A549 (cell line): Measurements from ENCODE around the gene GPR142. TPM values are rescaled to one million over a fixed set of nuclear protein-coding genes. Genes with fewer than 3 reads are reported as not detected.

ENCODE experiments used
- ATAC-seq, 2 experiments: fragments of 200-7000 bp in 1 of 2; fragments of >200 bp in 1 of 2; cut with Nextera tagmentation in 1 of 2; cut with Tn5 transposase in 1 of 2; 3 replicates each; pipeline versions ENCODE4 v1.8.0 to v1.9.1; 2018 to 2020; ENCODE audit warnings: mild to moderate bottlenecking in 1 of 2, moderate library complexity in 1 of 2
- CTCF ChIA-PET: fragments of 300-600 bp; sonication (Branson Sonifier 250); formaldehyde crosslinking; extraction: SDS; loops from one replicate; lab custom pipeline; 2021; ENCODE audit warnings: antibody characterized with exemption, inconsistent platforms; lab: Yijun Ruan, JAX
- POLR2A ChIA-PET: fragments of 350-600 bp; formaldehyde crosslinking; extraction: SDS; loops from one replicate; lab custom pipeline; 2021; ENCODE audit warnings: antibody characterized with exemption, inconsistent platforms; lab: Yijun Ruan, JAX
- DNase-seq, 2 experiments: peaks; one replicate each; pipeline versions ENCODE4 v3.0.0 to v3.0.0-alpha.2; 2011 to 2016; ENCODE audit warnings: low read depth in 1 of 2, low spot score in 1 of 2
- FAIRE-seq: peaks from 2 replicates; lab custom pipeline; 2011; peaks lifted over from hg19 to GRCh38; lab: Jason Lieb, UNC
- H3K27ac ChIP-seq, 2 experiments: fragments of >200 bp; sonication (Bioruptor Twin); formaldehyde crosslinking; 3 replicates each; pipeline ENCODE4 v1.5.1; 2016 to 2017
- H3K4me1 ChIP-seq: fragments of >200 bp; sonication (Bioruptor Twin); formaldehyde crosslinking; 3 replicates; pipeline ENCODE4 v1.6.1; 2016
- H3K4me2 ChIP-seq: fragments of >200 bp; sonication (Bioruptor Twin); formaldehyde crosslinking; 3 replicates; pipeline ENCODE4 v1.6.1; 2016
- H3K4me3 ChIP-seq: fragments of >200 bp; sonication (Bioruptor Twin); formaldehyde crosslinking; 3 replicates; pipeline ENCODE4 v1.5.1; 2016
- H3K9me3 ChIP-seq: fragments of >200 bp; sonication (Bioruptor Twin); formaldehyde crosslinking; 3 replicates; pipeline ENCODE4 v1.6.1; 2016
- CTCF ChIP-seq: fragments of >200 bp; sonication (Bioruptor Twin); formaldehyde crosslinking; IDR thresholded peaks from 3 replicates; pipeline ENCODE4 v1.5.1; 2016
- E2F6 ChIP-seq: IDR thresholded peaks from 2 replicates; pipeline ENCODE4 v1.6.1; 2012; ENCODE audit warnings: low read depth, borderline replicate concordance
- EHF ChIP-seq: fragments of 250-450 bp; sonication (Bioruptor Pico); IDR thresholded peaks from 2 replicates; pipeline ENCODE4 v1.5.0; 2020; ENCODE audit warnings: mild to moderate bottlenecking
- EP300 ChIP-seq, 2 experiments: fragments of >200 bp; sonication (Bioruptor Twin); formaldehyde crosslinking; IDR thresholded peaks; 2 replicates in 1 of 2; 3 replicates in 1 of 2; pipeline ENCODE4 v1.6.1; 2016 to 2017
- FOSL2 ChIP-seq, 2 experiments: fragments of 450-650 bp in 1 of 2; fragments of >200 bp in 1 of 2; sonication (Bioruptor Twin) in 1 of 2; formaldehyde crosslinking; IDR thresholded peaks; 2 replicates each; pipeline versions ENCODE4 v1.5.0 to v1.6.1; 2016 to 2020; ENCODE audit warnings: mild to moderate bottlenecking in 1 of 2, moderate library complexity in 1 of 2
- FOXS1 ChIP-seq: fragments of 250-450 bp; sonication (Bioruptor Pico); IDR thresholded peaks from 2 replicates; pipeline ENCODE4 v1.5.0; 2020; ENCODE audit warnings: mild to moderate bottlenecking, moderate library complexity
- GATA3 ChIP-seq: IDR thresholded peaks from 2 replicates; pipeline ENCODE4 v1.6.1; 2012; ENCODE audit warnings: borderline replicate concordance
- HDAC2 ChIP-seq: fragments of 200-600 bp; sonication (generic); IDR thresholded peaks from 2 replicates; pipeline ENCODE4 v1.6.1; 2016
- HOXB13 ChIP-seq: fragments of 250-450 bp; sonication (Bioruptor Pico); IDR thresholded peaks from 2 replicates; pipeline ENCODE4 v1.5.0; 2020; ENCODE audit warnings: low read depth, mild to moderate bottlenecking, moderate library complexity
- JUN ChIP-seq, 2 experiments: fragments of >200 bp; sonication (Bioruptor Twin); formaldehyde crosslinking; IDR thresholded peaks; 2 replicates in 1 of 2; 3 replicates in 1 of 2; pipeline ENCODE4 v1.6.1; 2016 to 2017
- JUNB ChIP-seq: fragments of >200 bp; sonication (Bioruptor Twin); formaldehyde crosslinking; IDR thresholded peaks from 2 replicates; pipeline ENCODE4 v1.6.1; 2016
- MAFK ChIP-seq: fragments of 450-650 bp; IDR thresholded peaks from 2 replicates; pipeline ENCODE4 v1.6.1; 2014; ENCODE audit not compliant: partially characterized antibody
- MYC ChIP-seq: IDR thresholded peaks from 2 replicates; pipeline ENCODE4 v1.6.1; 2012; ENCODE audit warnings: mild to moderate bottlenecking, inconsistent platforms, low read length, improper control_type of control experiment, borderline replicate concordance
- NR3C1 ChIP-seq: fragments of >200 bp; sonication (Bioruptor Twin); formaldehyde crosslinking; IDR thresholded peaks from 3 replicates; pipeline ENCODE4 v1.6.1; 2017
- POLR2A ChIP-seq: IDR thresholded peaks from 2 replicates; pipeline ENCODE4 v1.6.1; 2012; ENCODE audit warnings: mild to moderate bottlenecking, low read length
- POLR2AphosphoS2 ChIP-seq: conservative IDR thresholded peaks from 2 replicates; pipeline ENCODE4 v1.6.1; 2012; ENCODE audit warnings: low read length, improper control_type of control experiment, inconsistent platforms
- RAD21 ChIP-seq, 2 experiments: fragments of >200 bp in 1 of 2; sonication (Bioruptor Twin) in 1 of 2; formaldehyde crosslinking in 1 of 2; IDR thresholded peaks in 1 of 2; conservative IDR thresholded peaks in 1 of 2; 2 replicates in 1 of 2; 3 replicates in 1 of 2; pipeline ENCODE4 v1.6.1; 2012 to 2018; ENCODE audit warnings: inconsistent platforms in 1 of 2
- RARB ChIP-seq: fragments of 250-450 bp; sonication (Bioruptor Pico); IDR thresholded peaks from 2 replicates; pipeline ENCODE4 v1.8.0; 2021; ENCODE audit warnings: mild to moderate bottlenecking, moderate library complexity
- REST ChIP-seq: fragments of 200-600 bp; sonication (generic); IDR thresholded peaks from 2 replicates; pipeline ENCODE4 v1.6.1; 2016; ENCODE audit warnings: antibody characterized with exemption, mild to moderate bottlenecking, moderate library complexity
- RFX5 ChIP-seq: fragments of 450-650 bp; IDR thresholded peaks from 2 replicates; pipeline ENCODE4 v1.7.1; 2014; ENCODE audit warnings: antibody characterized with exemption, mild to moderate bottlenecking, moderate library complexity
- ZC3H11A ChIP-seq: fragments of 450-650 bp; IDR thresholded peaks from 2 replicates; pipeline ENCODE4 v1.6.1; 2014; ENCODE audit warnings: antibody characterized with exemption, mild to moderate bottlenecking
- ZFP36 ChIP-seq: fragments of 450-650 bp; IDR thresholded peaks from 2 replicates; pipeline ENCODE4 v1.6.1; 2014; ENCODE audit warnings: borderline replicate concordance; ENCODE audit not compliant: partially characterized antibody
- WGBS: methylation state at CpG from one replicate; pipeline ENCODE4 v1.1.6; 2017; ENCODE audit errors: missing lambda C conversion rate; 5-methylcytosine and 5-hydroxymethylcytosine counted together
- polyA plus RNA-seq, 4 experiments: library from polyadenylated mRNA; depleted of rRNA in 3 of 4; stranded (reverse); fragments of >200 nt; fragmentation: RNase III in 1 of 4; extraction: RNeasy Plus Mini Kit Qiagen cat#74134 plus additional on column Dnase treatment in 1 of 4; gene quantifications; 2 replicates in 3 of 4; 3 replicates in 1 of 4; pipeline ENCODE4 v1.2.3, GENCODE V29; 2011 to 2017
- TF ChIP-seq, protein P1 (sequence below): fragments of 250-450 bp; sonication (Bioruptor Pico); IDR thresholded peaks from 2 replicates; pipeline ENCODE4 v1.5.0; 2020; ENCODE audit warnings: low read depth, mild to moderate bottlenecking, moderate library complexity
- TF ChIP-seq, protein P2 (sequence below): IDR thresholded peaks from 2 replicates; pipeline ENCODE4 v1.6.1; 2012

The GPR142 gene
- polyA plus RNA-seq, 2 of the 4 experiments (the other 2 are of a cell fraction), result not detected

- TF ChIP-seq, protein P1, sequence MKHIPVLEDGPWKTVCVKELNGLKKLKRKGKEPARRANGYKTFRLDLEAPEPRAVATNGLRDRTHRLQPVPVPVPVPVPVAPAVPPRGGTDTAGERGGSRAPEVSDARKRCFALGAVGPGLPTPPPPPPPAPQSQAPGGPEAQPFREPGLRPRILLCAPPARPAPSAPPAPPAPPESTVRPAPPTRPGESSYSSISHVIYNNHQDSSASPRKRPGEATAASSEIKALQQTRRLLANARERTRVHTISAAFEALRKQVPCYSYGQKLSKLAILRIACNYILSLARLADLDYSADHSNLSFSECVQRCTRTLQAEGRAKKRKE (CRISPR knock-in tag), result no peak
- TF ChIP-seq FOSL2 (IDR thresholded peaks at IDR 0.05) (no peak), FOSL2 (CRISPR knock-in tag; IDR thresholded peaks at IDR 0.05) (no peak), EHF (CRISPR knock-in tag) (no peak), CTCF (no peak)
- TF ChIP-seq, protein P2, sequence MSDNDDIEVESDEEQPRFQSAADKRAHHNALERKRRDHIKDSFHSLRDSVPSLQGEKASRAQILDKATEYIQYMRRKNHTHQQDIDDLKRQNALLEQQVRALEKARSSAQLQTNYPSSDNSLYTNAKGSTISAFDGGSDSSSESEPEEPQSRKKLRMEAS, result no peak
These were observed 31.7 kb upstream of the GPR142 start (continued) for GRCh38 chr17:74335529-74336062.

- TF ChIP-seq REST (no peak), GATA3 (no peak), POLR2AphosphoS2 (no peak), ZC3H11A (no peak), EP300 (IDR thresholded peaks at IDR 0.05) (no peak), ZFP36 (no peak), FOXS1 (CRISPR knock-in tag) (no peak), MYC (no peak), NR3C1 (no peak), MAFK (no peak), E2F6 (no peak), RARB (CRISPR knock-in tag) (no peak), HDAC2 (no peak), JUNB (no peak), RFX5 (no peak), RAD21 (conservative IDR thresholded peaks at IDR 0.05 in 1 of 2, IDR thresholded peaks at IDR 0.05 in 1 of 2) (no peak), FOSL2 (IDR thresholded peaks at IDR 0.05) (no peak), FOSL2 (CRISPR knock-in tag; IDR thresholded peaks at IDR 0.05) (no peak), JUN (IDR thresholded peaks at IDR 0.05) (no peak), POLR2A (no peak), HOXB13 (no peak)
- POLR2A ChIA-PET, result no interaction called here
- Histone ChIP-seq H3K4me2 (no peak overlapping the region), H3K4me1 (no peaks in the 10 kb centered on the region), H3K4me3 (no peak overlapping the region), H3K9me3 (no peaks in the 10 kb centered on the region), H3K27ac (no peak overlapping the region)
- FAIRE-seq (no peak), DNase-seq (no peak), ATAC-seq (no peak)
- CTCF ChIA-PET, result interaction anchor here (1.1 to 34.5 kb wide), 9 partner anchors 8 to 145 kb away, joined by 3 to 674 read pairs (median 4); partner anchors contain the start of genes BTBD17 and GPR142
- 58% methylated on average over 7 of the region's 7 CpGs for WGBS
These were observed 31.0 kb upstream of the GPR142 start for GRCh38 chr17:74336307-74336706.
